GM21576 (cell line): ENCODE data around the gene INAVA.

Experiments used
- ATAC-seq: cut with Tn5 transposase; IDR thresholded peaks from one replicate; pipeline ENCODE4 v1.9.1; 2021; ENCODE audit warnings: mild to moderate bottlenecking, moderate library complexity; ENCODE audit not compliant: unreplicated experiment

INAVA gene

GRCh38 chr1:200874694-200875093 lies 20.0 kb upstream of the INAVA start:
- no peak for ATAC-seq

DNA sequence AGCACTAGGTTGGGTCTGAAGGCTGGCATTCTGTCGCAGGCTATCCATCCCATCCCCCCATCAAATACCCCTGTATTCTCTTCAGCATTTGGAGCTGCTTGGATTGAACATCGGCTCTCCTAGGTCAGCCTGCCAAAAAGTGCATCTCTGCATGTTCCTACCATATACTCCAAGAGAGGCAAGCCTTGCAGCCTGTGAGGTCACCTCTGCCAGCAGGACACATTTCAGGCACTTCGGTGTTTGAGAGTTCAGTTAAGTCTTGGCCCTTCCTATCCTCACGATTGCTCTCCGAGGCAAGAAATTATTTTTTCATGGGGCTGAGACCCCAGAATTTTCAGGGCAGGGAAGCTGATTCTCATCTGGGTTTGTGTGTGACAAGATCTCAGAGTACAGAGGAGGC lies 19.3 kb upstream of the INAVA start:
- ATAC-seq = no peak

DNA sequence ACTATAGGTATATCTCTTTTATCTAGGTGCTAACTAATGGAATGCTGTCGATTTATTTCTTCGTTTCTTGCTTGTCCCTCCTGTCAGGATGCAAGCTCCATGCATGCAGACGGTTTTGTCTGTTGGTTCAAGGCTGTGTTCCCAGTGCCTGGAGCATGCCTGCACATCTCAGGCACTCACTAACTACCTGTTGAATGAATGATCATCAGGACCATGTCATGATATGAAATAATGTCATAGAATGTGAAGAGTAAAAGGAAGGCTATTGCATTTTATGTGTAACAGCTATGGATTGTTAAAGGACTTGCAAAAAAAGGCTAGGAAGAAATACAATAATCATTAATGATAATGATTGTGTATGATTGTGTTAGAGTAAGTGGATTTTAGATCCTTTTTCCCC lies 17.7 kb upstream of the INAVA start:
- ATAC-seq = no peak

DNA sequence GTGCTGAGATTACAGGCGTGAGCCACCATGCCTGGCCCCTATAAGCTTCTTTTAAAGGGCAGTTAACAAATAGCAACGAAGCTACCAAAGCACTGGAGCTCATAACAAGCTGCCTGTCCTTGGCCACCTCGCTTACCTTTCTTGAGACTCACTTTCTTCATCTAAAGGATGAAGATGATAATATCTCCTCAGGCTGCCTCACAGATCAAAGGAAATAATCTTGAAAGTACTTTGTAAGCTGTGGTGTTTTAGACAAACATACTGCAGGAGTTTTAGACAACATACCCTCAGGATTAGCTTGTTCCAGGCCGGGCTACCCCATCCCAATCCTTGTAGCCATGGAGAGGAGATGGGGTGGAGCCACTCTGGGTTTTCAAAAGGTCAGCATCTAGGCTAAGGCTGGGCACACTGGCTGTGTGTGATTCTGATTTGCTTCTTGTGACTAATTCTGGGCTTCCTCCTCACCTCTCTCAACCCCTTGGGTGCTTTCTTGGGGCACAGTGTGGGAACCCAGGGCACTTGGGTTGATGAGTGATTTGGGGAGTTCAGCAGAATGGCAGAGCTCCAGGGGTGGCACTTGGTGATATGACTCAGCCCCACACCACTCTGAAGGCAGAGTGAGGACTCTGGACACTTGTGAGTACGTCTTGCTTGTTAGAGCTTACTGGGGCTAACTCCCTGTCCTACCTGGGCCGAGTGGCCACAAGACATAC lies 16.7 kb upstream of the INAVA start:
- peak; percentile 59 for ATAC-seq

- ATAC-seq = no peak
Observed at GRCh38 chr1:200880212-200880611, 14.5 kb upstream of the INAVA start.

DNA sequence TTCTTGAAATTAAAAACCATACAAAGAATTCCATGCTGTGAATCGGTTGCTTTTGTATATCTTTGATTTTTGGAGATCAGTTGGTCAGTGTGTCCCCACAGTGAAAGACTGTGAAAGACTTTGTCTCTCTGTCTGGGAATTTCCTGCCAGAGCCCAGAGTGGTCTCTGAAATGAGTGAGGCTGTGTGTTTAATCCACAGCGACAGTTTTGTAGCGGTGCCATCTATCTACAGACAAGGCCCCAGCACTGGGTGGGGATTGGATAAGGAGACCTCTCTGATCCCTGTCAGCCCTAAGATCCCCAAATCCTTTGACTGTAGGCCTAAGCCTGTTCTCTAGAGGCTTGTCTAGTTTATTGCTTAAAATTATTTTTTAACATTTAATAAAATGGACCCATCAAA lies 11.6 kb upstream of the INAVA start:
- ATAC-seq = no peak

DNA sequence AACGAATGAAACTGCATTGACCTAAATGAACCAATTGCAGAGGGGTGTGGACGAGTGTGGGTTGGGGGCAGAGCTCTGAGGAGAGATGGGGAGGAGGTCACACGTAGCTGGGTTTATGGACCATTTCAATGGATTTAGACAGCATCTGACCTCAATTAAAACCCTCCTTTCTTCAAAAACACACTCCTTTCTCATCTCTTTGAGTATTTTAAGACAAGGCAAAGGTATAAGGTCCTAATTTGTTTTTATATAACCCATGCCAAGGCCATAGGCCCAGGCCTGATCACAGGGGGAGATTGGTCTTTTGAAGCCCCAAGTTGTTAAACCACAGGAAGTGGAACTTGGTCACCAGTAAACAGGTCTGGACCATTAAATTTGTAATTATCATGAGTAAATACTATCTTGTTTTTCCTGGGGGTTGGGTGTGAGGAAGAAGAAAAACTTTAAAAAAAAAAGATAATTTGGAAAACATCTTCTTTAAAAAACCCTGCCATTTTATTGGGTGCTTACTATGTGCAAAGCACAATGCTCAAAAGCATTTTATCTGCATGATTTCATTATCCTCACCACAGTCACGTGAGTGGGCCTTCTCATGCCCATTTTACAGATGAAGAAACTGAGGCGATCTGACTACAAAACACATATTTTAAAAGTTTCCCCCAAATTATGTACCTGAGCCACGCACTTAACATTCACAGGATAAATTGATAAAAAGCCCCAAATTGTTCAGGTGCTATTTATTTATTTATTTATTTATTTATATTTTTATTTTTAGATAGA lies 8.9 kb upstream of the INAVA start:
- ATAC-seq = no peak

GRCh38 chr1:200886594-200886993 lies 8.1 kb upstream of the INAVA start:
- no peak for ATAC-seq

GRCh38 chr1:200887036-200887435 lies 7.7 kb upstream of the INAVA start:
- ATAC-seq = no peak

- no peak for ATAC-seq
Observed at GRCh38 chr1:200887772-200888348, 6.8 kb upstream of the INAVA start.

GRCh38 chr1:200888349-200888838 lies 6.3 kb upstream of the INAVA start:
- ATAC-seq = peak; percentile 94

- ATAC-seq = no peak
Observed at GRCh38 chr1:200889571-200889970, 5.1 kb upstream of the INAVA start.

- no peak for ATAC-seq
Observed at GRCh38 chr1:200890027-200890426, 4.7 kb upstream of the INAVA start.

DNA sequence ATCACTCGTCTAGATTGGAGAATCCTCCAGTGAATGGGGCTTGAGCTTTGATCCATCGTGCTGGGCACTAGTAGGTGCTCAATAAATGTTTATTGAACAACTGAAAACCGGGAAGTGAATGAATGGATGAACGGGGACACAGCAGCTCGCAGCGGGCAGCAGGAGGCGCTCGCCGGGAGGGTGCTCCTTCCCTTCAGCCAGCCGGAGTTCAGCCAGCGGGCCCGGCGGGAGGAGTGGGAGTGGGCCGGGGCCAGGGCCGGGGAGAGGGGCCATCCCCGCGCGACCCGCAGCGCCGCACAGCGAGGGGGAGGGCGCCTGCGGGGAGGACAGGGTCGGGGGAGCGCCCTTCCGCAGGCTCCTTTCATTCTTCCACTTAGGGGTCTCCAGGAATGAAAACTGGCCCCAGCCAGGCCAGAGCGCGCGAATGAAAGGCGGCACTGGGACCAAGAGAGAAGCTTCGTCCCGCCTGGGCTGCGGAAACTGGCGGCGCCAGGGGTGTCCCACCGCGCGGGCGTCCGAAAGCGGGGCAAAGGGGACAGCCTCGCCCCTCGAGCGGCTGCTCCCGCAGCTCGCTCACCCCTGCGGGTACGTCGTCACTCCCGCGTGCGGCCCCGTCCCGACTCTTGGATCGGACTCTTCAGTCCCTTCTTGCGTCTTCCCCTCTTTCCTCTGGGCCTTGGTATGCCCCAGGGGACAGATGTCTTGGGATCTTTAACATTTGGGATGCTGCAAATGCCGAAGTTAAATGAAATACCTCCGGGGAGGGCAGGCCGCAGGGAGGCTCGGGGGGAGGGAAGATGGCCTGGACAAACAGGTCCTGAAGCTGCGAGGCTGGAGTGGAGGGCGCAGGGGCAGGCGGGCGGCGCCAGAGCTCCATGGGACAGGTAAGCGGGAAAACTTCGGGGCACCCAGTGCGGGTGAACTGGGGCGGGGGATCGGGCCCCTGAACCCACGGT lies 3.6 kb upstream of the INAVA start:
- ATAC-seq = no peak

GRCh38 chr1:200891774-200892157 lies 2.9 kb upstream of the INAVA start:
- no peak for ATAC-seq

GRCh38 chr1:200892546-200892945 lies 2.2 kb upstream of the INAVA start:
- ATAC-seq = no peak

- ATAC-seq = no peak
Observed at GRCh38 chr1:200892958-200893357, 1.7 kb upstream of the INAVA start.

DNA sequence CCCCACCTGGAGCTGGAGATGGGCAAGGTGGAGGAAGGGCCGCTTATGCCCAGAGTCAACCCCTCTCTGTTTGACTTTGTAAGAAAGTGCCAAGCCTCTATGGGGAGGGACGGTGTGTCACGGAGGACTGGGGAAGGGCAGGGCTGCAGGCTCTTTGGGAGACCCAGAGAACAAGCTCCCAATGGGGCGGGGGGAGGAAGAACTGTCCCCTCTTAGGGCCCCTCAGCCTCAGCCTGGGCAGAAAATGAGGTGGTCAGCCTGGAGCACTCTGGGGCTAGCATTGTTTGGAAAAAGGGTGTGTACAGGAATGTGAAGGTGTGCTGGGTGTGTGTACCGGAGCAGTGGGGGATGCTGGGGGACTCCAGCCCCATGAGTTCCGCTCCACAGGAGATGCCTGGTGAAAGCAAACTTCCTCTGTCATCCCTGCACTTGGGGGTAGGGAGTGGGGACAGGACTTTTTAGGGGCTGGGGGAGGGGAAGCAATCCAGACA lies 1.2 kb upstream of the INAVA start:
- no peak for ATAC-seq

DNA sequence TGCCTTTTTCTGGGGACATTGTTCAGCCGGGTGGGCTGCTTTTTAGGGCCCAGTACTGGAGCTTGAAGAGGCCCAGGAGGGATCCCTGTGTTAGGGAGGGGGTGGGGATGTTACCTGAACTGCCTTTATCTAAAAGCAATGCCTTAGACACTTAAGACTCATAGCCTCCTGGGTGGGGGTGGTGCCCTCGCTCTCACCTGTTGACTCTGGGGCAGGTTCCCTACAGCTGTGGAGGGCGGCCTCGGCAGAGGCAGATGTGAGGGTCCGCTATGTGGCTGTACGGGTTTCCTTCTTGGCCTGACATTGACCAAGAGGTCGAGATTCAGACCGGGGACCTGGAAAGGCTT lies 716 bp downstream of the INAVA start:
- no peak for ATAC-seq

GRCh38 chr1:200895801-200896530 lies 1.3 kb downstream of the INAVA start:
- ATAC-seq = no peak
